ENCODE measurements around the gene C17orf75. TPM values are rescaled to one million over a fixed set of nuclear protein-coding genes. Genes with fewer than 3 reads are reported as not detected.
A peak's percentile ranks its signal among the peaks of the same experiment; 100 is the strongest.

Gene C17orf75
- total and polyA plus RNA-seq, 2 experiments from 2014 or later: 35.9 to 43.3 TPM

DNA sequence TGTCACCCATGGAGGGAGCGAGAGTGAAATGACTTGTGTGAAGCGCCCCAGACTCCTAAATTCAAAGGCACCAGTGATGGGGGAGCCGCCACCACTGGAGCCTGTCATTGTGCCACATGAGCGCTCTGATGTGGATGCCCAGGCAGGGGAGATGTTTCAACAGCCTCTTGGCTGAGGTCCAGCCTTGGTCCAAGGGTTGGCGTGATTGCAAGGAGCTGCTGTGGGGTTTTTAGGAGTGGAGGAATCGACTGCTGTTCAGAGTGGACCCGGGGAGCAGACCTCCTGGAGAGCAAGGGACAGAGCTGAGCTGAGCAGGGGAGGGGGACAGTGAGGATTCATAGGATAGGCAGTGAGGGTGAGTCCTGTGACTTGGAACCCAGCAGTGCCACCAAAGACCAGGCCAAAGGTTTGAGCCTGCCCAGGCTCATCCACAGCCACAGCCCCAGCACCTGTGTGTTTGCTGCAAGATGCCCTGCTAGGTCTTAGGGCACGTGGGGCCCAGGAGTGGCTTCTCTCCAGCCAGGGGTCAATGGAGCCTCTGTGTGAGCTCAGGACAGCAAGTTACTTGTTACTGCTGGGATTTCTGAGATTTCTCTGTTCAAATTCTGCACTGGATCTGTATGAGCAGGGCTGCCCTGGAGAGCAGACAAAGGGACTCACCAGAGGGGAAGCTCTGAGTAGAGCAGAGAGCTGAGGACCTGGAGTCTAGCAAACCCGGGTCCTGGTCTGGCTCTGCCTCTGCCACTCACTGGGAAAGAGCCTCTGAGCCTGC lies 56.0 kb downstream of the C17orf75 start:
- H3K79me2 ChIP-seq (replicated peaks; ENCODE audit: insufficient read depth): no peaks in the 10 kb centered on the region
- no peaks in the 10 kb centered on the region for H4K20me1 ChIP-seq (replicated peaks; ENCODE audit: insufficient read depth)
- no peaks in the 10 kb centered on the region for H3K27me3 ChIP-seq (ENCODE audit: insufficient read depth)
- H3F3A ChIP-seq (replicated peaks; ENCODE audit: low read depth): peaks cover 28% of the 10 kb centered on the region
- peaks cover 37% of the 10 kb centered on the region for H3K4me1 ChIP-seq (ENCODE audit: insufficient read depth)
- no peak overlapping the region for H3K4me2 ChIP-seq
- DNase-seq (ENCODE audit: low spot score) (no peak), ATAC-seq (no peak)
- Mint-ChIP-seq H3K4me3 (no peak overlapping the region), H3K27ac (0 out of 2 replicates have a peak overlapping the region, but pooled peaks have one; percentile 43), H3K4me1 (peaks cover 55% of the 10 kb centered on the region), H3K9me3 (no peaks in the 10 kb centered on the region), H3K36me3 (ENCODE audit: low read depth) (no peaks in the 10 kb centered on the region; the same call in 2 of the 3 replicates), H3K27me3 (ENCODE audit: insufficient read depth, low read depth, poor library complexity) (peaks cover 8% of the 10 kb centered on the region)
- no peak overlapping the region for H2AFZ ChIP-seq
- H3K27ac ChIP-seq (ENCODE audit: low read depth): no peak overlapping the region
- TF ChIP-seq NANOG (IDR thresholded peaks at IDR 0.05; ENCODE audit: borderline replicate concordance) (no peak), EZH2phosphoT487 (IDR thresholded peaks at IDR 0.05; ENCODE audit: unreplicated experiment) (no peak), CREB1 (CRISPR knock-in tag; IDR thresholded peaks at IDR 0.05; ENCODE audit: low read depth) (no peak), POLR2AphosphoS5 (IDR thresholded peaks at IDR 0.05; ENCODE audit: low read depth) (no peak), EZH2 (IDR thresholded peaks at IDR 0.05; ENCODE audit: low read depth, unreplicated experiment) (no peak), STAT1 (IDR thresholded peaks at IDR 0.05; ENCODE audit: unreplicated experiment) (no peak), ZNF114 (CRISPR knock-in tag; IDR thresholded peaks at IDR 0.05) (no peak)
- H3K9me2 ChIP-seq (ENCODE audit: insufficient read depth): no peaks in the 10 kb centered on the region
- no peak overlapping the region for H3K4me3 ChIP-seq
- H3K36me3 ChIP-seq (ENCODE audit: insufficient read depth): no peaks in the 10 kb centered on the region

- no peak overlapping the region for H3K27ac ChIP-seq (ENCODE audit: low read depth)
- H4K20me1 ChIP-seq (replicated peaks; ENCODE audit: insufficient read depth): no peaks in the 10 kb centered on the region
- DNase-seq (ENCODE audit: low spot score) (no peak), ATAC-seq (no peak)
- no peaks in the 10 kb centered on the region; the same call in 2 of the 3 replicates for H3K36me3 Mint-ChIP-seq (ENCODE audit: low read depth)
- H3K9me2 ChIP-seq (ENCODE audit: insufficient read depth): no peaks in the 10 kb centered on the region
- H3K4me2 ChIP-seq: no peak overlapping the region
- H3K9me3 Mint-ChIP-seq: no peaks in the 10 kb centered on the region
- no peak overlapping the region for H3K27ac Mint-ChIP-seq
- H3K27me3 Mint-ChIP-seq (ENCODE audit: insufficient read depth, low read depth, poor library complexity): peaks cover 9% of the 10 kb centered on the region
- no peak overlapping the region for H2AFZ ChIP-seq
- no peak overlapping the region for H3K4me3 ChIP-seq
- peaks cover 38% of the 10 kb centered on the region for H3K4me1 ChIP-seq (ENCODE audit: insufficient read depth)
- H3K4me3 Mint-ChIP-seq: no peak overlapping the region
- H3K4me1 Mint-ChIP-seq: peaks cover 56% of the 10 kb centered on the region
- H3F3A ChIP-seq (replicated peaks; ENCODE audit: low read depth): peaks cover 34% of the 10 kb centered on the region
- H3K79me2 ChIP-seq (replicated peaks; ENCODE audit: insufficient read depth): no peaks in the 10 kb centered on the region
- H3K27me3 ChIP-seq (ENCODE audit: insufficient read depth): no peaks in the 10 kb centered on the region
- H3K36me3 ChIP-seq (ENCODE audit: insufficient read depth): no peaks in the 10 kb centered on the region
- TF ChIP-seq, protein P1, sequence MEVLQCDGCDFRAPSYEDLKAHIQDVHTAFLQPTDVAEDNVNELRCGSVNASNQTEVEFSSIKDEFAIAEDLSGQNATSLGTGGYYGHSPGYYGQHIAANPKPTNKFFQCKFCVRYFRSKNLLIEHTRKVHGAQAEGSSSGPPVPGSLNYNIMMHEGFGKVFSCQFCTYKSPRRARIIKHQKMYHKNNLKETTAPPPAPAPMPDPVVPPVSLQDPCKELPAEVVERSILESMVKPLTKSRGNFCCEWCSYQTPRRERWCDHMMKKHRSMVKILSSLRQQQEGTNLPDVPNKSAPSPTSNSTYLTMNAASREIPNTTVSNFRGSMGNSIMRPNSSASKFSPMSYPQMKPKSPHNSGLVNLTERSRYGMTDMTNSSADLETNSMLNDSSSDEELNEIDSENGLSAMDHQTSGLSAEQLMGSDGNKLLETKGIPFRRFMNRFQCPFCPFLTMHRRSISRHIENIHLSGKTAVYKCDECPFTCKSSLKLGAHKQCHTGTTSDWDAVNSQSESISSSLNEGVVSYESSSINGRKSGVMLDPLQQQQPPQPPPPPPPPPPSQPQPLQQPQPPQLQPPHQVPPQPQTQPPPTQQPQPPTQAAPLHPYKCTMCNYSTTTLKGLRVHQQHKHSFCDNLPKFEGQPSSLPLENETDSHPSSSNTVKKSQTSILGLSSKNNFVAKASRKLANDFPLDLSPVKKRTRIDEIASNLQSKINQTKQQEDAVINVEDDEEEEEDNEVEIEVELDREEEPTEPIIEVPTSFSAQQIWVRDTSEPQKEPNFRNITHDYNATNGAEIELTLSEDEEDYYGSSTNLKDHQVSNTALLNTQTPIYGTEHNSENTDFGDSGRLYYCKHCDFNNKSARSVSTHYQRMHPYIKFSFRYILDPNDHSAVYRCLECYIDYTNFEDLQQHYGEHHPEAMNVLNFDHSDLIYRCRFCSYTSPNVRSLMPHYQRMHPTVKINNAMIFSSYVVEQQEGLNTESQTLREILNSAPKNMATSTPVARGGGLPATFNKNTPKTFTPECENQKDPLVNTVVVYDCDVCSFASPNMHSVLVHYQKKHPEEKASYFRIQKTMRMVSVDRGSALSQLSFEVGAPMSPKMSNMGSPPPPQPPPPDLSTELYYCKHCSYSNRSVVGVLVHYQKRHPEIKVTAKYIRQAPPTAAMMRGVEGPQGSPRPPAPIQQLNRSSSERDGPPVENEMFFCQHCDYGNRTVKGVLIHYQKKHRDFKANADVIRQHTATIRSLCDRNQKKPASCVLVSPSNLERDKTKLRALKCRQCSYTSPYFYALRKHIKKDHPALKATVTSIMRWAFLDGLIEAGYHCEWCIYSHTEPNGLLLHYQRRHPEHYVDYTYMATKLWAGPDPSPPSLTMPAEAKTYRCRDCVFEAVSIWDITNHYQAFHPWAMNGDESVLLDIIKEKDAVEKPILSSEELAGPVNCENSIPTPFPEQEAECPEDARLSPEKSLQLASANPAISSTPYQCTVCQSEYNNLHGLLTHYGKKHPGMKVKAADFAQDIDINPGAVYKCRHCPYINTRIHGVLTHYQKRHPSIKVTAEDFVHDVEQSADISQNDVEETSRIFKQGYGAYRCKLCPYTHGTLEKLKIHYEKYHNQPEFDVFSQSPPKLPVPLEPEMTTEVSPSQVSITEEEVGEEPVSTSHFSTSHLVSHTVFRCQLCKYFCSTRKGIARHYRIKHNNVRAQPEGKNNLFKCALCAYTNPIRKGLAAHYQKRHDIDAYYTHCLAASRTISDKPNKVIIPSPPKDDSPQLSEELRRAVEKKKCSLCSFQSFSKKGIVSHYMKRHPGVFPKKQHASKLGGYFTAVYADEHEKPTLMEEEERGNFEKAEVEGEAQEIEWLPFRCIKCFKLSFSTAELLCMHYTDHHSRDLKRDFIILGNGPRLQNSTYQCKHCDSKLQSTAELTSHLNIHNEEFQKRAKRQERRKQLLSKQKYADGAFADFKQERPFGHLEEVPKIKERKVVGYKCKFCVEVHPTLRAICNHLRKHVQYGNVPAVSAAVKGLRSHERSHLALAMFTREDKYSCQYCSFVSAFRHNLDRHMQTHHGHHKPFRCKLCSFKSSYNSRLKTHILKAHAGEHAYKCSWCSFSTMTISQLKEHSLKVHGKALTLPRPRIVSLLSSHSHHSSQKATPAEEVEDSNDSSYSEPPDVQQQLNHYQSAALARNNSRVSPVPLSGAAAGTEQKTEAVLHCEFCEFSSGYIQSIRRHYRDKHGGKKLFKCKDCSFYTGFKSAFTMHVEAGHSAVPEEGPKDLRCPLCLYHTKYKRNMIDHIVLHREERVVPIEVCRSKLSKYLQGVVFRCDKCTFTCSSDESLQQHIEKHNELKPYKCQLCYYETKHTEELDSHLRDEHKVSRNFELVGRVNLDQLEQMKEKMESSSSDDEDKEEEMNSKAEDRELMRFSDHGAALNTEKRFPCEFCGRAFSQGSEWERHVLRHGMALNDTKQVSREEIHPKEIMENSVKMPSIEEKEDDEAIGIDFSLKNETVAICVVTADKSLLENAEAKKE (CRISPR knock-in tag; IDR thresholded peaks at IDR 0.05): no peak
- no peak for TF ChIP-seq CREB1 (CRISPR knock-in tag; IDR thresholded peaks at IDR 0.05; ENCODE audit: low read depth)
- TF ChIP-seq, protein P2, sequence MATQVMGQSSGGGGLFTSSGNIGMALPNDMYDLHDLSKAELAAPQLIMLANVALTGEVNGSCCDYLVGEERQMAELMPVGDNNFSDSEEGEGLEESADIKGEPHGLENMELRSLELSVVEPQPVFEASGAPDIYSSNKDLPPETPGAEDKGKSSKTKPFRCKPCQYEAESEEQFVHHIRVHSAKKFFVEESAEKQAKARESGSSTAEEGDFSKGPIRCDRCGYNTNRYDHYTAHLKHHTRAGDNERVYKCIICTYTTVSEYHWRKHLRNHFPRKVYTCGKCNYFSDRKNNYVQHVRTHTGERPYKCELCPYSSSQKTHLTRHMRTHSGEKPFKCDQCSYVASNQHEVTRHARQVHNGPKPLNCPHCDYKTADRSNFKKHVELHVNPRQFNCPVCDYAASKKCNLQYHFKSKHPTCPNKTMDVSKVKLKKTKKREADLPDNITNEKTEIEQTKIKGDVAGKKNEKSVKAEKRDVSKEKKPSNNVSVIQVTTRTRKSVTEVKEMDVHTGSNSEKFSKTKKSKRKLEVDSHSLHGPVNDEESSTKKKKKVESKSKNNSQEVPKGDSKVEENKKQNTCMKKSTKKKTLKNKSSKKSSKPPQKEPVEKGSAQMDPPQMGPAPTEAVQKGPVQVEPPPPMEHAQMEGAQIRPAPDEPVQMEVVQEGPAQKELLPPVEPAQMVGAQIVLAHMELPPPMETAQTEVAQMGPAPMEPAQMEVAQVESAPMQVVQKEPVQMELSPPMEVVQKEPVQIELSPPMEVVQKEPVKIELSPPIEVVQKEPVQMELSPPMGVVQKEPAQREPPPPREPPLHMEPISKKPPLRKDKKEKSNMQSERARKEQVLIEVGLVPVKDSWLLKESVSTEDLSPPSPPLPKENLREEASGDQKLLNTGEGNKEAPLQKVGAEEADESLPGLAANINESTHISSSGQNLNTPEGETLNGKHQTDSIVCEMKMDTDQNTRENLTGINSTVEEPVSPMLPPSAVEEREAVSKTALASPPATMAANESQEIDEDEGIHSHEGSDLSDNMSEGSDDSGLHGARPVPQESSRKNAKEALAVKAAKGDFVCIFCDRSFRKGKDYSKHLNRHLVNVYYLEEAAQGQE (IDR thresholded peaks at IDR 0.05; ENCODE audit: unreplicated experiment): no peak
- TF ChIP-seq STAT1 (IDR thresholded peaks at IDR 0.05; ENCODE audit: unreplicated experiment): no peak
- TF ChIP-seq ZNF114 (CRISPR knock-in tag; IDR thresholded peaks at IDR 0.05): no peak
- TF ChIP-seq ETS1 (IDR thresholded peaks at IDR 0.05): no peak
- TF ChIP-seq EZH2phosphoT487 (IDR thresholded peaks at IDR 0.05; ENCODE audit: unreplicated experiment): no peak
Measured at GRCh38 chr17:32285306-32285705, 56.7 kb downstream of the C17orf75 start.
